Gastrocnemius medialis (tissue), 4 donors: Measurements from ENCODE around the gene DEDD2.

Experiments used
- CTCF ChIP-seq, 5 experiments: fragments of 450-650 bp in 3 of 5; fragments of 200-600 bp in 2 of 5; sonication (generic) in 2 of 5; IDR thresholded peaks in 4 of 5; conservative IDR thresholded peaks in 1 of 5; 1 replicate in 4 of 5; 2 replicates in 1 of 5; pipeline ENCODE4 v1.5.1; 2016 to 2019; ENCODE audit warnings: antibody characterized with exemption in 5 of 5, mild to moderate bottlenecking in 3 of 5, moderate library complexity in 3 of 5
- POLR2A ChIP-seq, 2 donors: fragments of 450-650 bp; IDR thresholded peaks; one replicate each; pipeline ENCODE4 v1.6.1; 2017; ENCODE audit warnings: antibody characterized with exemption in 2 of 2, mild to moderate bottlenecking in 2 of 2, moderate library complexity in 2 of 2

DNA sequence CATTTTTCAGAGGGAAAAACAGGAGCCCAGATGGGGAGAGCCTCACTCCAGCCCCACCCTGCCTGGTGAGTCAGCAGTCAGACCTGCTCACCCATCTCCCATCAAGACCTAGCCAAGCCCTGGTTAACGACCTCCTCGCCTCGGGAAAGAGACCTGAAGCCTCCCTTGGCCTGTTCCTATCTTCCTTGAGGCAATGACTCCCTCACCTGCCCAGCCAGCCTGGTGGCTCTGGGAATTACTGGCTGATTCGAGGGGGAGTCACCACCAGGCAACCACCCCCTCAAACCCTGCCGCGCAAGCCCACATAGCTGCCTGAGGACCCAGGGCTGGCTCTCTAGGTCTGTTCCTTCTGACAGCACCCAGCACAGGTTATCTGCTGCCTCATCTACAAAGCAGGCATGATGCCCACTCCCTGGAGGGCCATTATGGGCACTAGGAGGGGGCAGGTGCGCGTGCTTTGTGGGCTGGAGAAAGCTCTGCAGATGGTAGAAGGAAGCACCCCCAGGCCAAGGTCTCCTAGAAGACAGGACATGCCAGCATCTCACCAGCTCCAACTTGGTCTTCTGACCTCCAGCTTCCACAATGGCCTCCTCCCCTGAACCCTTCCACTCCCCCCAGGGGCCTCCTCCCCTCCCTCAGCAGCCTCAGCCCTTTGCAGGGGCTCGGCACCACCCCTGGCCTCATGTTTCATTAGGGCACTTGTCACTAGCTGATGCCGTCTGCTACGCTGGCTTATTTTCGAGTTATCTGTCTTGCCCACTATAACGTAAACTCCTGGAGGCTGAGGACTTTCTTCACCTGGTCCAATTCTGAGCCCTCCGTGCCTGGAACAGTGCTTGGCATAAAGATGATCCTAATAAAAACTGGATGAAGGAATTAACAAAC lies 10.4 kb downstream of the DEDD2 start:
- TF ChIP-seq CTCF (IDR thresholded peaks at IDR 0.05 in 4 of 5, conservative IDR thresholded peaks at IDR 0.05 in 1 of 5) = no peak
- no peak for TF ChIP-seq POLR2A (IDR thresholded peaks at IDR 0.05)
